Measurements from ENCODE around the gene KPNA2.
A peak's percentile ranks its signal among the peaks of the same experiment; 100 is the strongest.

DNA sequence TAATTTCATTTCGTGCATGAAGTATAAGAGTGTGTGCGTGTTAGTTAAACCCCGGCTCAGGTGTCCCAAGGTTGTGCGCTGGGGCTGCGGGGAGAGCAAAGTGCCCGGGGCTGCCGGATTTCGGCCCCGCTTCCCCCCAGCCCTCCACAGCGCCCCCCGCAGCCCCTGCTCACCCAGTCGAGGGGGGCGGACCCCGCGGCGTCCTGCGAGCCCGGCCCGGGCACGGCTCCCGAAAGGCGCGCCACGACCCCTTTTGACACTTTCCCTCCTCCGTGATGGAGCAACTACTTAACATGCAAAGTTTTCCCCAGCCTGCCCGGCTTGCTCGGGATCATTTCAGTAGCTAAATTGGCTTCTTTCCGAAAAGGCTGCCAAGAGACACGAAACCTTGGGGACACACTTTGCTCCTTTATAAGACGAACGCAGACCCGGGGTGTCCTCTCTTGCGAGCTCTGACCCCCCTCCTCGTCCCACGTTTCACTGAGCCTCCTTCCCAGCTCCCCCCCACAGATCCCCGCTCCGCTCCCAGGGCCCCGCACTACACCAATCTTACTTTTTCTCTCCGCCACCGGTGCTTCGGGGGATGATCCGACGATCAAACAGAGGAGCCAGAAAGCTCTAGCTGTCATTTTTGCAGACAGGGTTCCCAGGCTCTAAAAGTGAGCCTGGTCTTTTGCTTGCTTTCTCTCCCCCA lies 39.8 kb upstream of the KPNA2 start:
- TF ChIP-seq, protein P1, sequence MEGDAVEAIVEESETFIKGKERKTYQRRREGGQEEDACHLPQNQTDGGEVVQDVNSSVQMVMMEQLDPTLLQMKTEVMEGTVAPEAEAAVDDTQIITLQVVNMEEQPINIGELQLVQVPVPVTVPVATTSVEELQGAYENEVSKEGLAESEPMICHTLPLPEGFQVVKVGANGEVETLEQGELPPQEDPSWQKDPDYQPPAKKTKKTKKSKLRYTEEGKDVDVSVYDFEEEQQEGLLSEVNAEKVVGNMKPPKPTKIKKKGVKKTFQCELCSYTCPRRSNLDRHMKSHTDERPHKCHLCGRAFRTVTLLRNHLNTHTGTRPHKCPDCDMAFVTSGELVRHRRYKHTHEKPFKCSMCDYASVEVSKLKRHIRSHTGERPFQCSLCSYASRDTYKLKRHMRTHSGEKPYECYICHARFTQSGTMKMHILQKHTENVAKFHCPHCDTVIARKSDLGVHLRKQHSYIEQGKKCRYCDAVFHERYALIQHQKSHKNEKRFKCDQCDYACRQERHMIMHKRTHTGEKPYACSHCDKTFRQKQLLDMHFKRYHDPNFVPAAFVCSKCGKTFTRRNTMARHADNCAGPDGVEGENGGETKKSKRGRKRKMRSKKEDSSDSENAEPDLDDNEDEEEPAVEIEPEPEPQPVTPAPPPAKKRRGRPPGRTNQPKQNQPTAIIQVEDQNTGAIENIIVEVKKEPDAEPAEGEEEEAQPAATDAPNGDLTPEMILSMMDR (conservative IDR thresholded peaks at IDR 0.05; ENCODE audit: low read depth, low read length), result peak; percentile 33
- no peak for TF ChIP-seq EZH2 (IDR thresholded peaks at IDR 0.05; ENCODE audit: borderline replicate concordance, low read depth, low read length, poor library complexity, severe bottlenecking)
